Sigmoid colon (tissue), 4 donors: ENCODE data around the gene GRXCR1.

ENCODE experiments used
- EP300 ChIP-seq, 4 donors: sonication (generic); formaldehyde crosslinking; IDR thresholded peaks; one replicate each; pipeline ENCODE4 v1.6.1; 2017; ENCODE audit warnings: antibody characterized with exemption in 4 of 4
- TF ChIP-seq, protein P1 (sequence below), 4 experiments: fragments of 450-650 bp in 3 of 4; fragments of 200-600 bp in 1 of 4; IDR thresholded peaks; one replicate each; pipeline ENCODE4 v1.5.1; 2016 to 2019; ENCODE audit warnings: antibody characterized with exemption in 4 of 4, mild to moderate bottlenecking in 3 of 4, moderate library complexity in 2 of 4

DNA sequence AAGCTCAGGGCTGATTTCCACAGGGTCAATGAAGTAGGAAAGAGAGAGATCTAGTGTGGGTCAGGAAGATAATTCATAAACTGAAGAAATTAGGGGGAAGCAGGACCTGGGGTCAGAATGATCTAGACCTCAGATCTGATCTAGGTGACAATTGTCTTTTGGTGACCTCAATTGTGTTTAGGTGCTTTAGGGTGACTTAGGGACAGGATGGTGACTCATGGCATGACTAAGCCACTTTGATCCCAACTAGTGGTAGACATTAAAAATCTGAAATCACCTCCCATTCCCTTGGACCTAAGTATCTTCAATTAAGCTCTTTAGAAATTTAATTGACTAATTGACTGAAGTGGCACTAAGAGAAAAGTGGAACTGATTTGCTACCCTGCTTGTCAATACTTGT, 36.7 kb upstream of the GRXCR1 start:
- no peak for TF ChIP-seq EP300 (IDR thresholded peaks at IDR 0.05)
- TF ChIP-seq, protein P1, sequence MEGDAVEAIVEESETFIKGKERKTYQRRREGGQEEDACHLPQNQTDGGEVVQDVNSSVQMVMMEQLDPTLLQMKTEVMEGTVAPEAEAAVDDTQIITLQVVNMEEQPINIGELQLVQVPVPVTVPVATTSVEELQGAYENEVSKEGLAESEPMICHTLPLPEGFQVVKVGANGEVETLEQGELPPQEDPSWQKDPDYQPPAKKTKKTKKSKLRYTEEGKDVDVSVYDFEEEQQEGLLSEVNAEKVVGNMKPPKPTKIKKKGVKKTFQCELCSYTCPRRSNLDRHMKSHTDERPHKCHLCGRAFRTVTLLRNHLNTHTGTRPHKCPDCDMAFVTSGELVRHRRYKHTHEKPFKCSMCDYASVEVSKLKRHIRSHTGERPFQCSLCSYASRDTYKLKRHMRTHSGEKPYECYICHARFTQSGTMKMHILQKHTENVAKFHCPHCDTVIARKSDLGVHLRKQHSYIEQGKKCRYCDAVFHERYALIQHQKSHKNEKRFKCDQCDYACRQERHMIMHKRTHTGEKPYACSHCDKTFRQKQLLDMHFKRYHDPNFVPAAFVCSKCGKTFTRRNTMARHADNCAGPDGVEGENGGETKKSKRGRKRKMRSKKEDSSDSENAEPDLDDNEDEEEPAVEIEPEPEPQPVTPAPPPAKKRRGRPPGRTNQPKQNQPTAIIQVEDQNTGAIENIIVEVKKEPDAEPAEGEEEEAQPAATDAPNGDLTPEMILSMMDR (IDR thresholded peaks at IDR 0.05): no peak
